22Rv1 (cell line): ENCODE results near the gene BAHCC1.
"Not testable (repeated sequence)": the region's sequence is repeated elsewhere in the genome, so short reads cannot be mapped to it uniquely, and the experiment has no call there.

Experiments used
- H3K27ac ChIP-seq: fragments of 450-650 bp; 2 replicates; pipeline ENCODE4 v1.5.1; 2017
- CTCF ChIP-seq: fragments of 450-650 bp; IDR thresholded peaks from 2 replicates; pipeline ENCODE4 v1.5.1; 2017; ENCODE audit warnings: mild to moderate bottlenecking
- ZFX ChIP-seq: fragments of 450-650 bp; IDR thresholded peaks from 2 replicates; pipeline ENCODE4 v1.6.1; 2017; ENCODE audit warnings: antibody characterized with exemption, borderline replicate concordance

BAHCC1 gene

GRCh38 chr17:81419886-81420768 is 24.9 kb downstream of the BAHCC1 start:
- TF ChIP-seq CTCF, result no peak
- TF ChIP-seq ZFX, result no peak
- H3K27ac ChIP-seq, result no peak overlapping the region

GRCh38 chr17:81420769-81421462 is 25.7 kb downstream of the BAHCC1 start:
- no peak overlapping the region for H3K27ac ChIP-seq
- TF ChIP-seq CTCF, result no peak
- no peak for TF ChIP-seq ZFX

GRCh38 chr17:81422776-81423697 is 27.8 kb downstream of the BAHCC1 start:
- no peak for TF ChIP-seq ZFX
- TF ChIP-seq CTCF, result no peak
- no peak overlapping the region for H3K27ac ChIP-seq

- TF ChIP-seq CTCF (no peak), ZFX (no peak)
- no peak overlapping the region for H3K27ac ChIP-seq
These were observed 28.4 kb downstream of the BAHCC1 start for GRCh38 chr17:81423698-81424071.

GRCh38 chr17:81424151-81425017 is 29.1 kb downstream of the BAHCC1 start:
- TF ChIP-seq ZFX (no peak), CTCF (no peak)
- H3K27ac ChIP-seq, result no peak overlapping the region

GRCh38 chr17:81425041-81425440 is 29.8 kb downstream of the BAHCC1 start:
- H3K27ac ChIP-seq, result not testable (repeated sequence)

GRCh38 chr17:81425716-81426392 is 30.6 kb downstream of the BAHCC1 start:
- H3K27ac ChIP-seq, result not testable (repeated sequence)
